Nephron (organoid): ENCODE results near the gene KIT.
"Not testable (repeated sequence)": the region's sequence is repeated elsewhere in the genome, so short reads cannot be mapped to it uniquely, and the experiment has no call there.

Experiments used
- H3K27ac Mint-ChIP-seq, 3 experiments: 2 replicates each; pipeline ENCODE4 v1.8.0; 2020; ENCODE audit warnings: mixed read lengths in 3 of 3, mild to moderate bottlenecking in 2 of 3, moderate library complexity in 1 of 3
- H3K27me3 Mint-ChIP-seq: 2 replicates; pipeline ENCODE4 v1.8.0; 2021; ENCODE audit warnings: low read depth, mild to moderate bottlenecking, moderate library complexity, mixed read lengths
- H3K36me3 Mint-ChIP-seq: 2 replicates; pipeline ENCODE4 v1.8.0; 2020; ENCODE audit warnings: low read depth, mixed read lengths
- H3K4me1 Mint-ChIP-seq: 2 replicates; pipeline ENCODE4 v1.8.0; 2020; ENCODE audit warnings: mixed read lengths
- H3K4me3 Mint-ChIP-seq, 3 experiments: 2 replicates each; pipeline ENCODE4 v1.8.0; 2020; ENCODE audit warnings: mild to moderate bottlenecking in 3 of 3, mixed read lengths in 3 of 3, moderate library complexity in 2 of 3
- H3K9me3 Mint-ChIP-seq: 2 replicates; pipeline ENCODE4 v1.8.0; 2020; ENCODE audit warnings: mixed read lengths
- TF ChIP-seq, protein P1 (sequence below), 3 experiments: fragments of 200-600 bp; sonication (generic); IDR thresholded peaks; one replicate each; pipeline ENCODE4 v1.5.0; 2021; ENCODE audit warnings: antibody characterized with exemption in 3 of 3; ENCODE audit not compliant: unreplicated experiment in 3 of 3

The KIT gene

DNA sequence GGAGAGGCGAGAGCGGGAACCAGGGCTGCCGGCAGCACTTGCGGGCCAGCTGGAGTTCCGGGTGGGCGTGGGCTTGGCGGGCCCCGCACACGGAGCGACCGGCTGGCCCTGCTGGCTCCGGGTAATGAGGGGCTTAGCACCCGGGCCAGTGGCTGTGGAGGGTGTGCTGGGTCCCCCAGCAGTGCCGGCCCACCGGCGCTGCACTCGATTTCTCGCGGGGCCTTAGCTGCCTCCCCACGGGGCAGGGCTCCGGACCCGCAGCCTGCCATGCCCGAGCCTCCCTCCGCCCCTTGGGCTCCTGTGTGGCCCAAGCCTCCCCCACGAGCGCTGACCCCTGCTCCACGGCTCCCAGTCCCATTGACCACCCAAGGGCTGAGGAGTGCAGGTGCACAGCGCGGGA is 25.2 kb upstream of the KIT start:
- TF ChIP-seq, protein P1, sequence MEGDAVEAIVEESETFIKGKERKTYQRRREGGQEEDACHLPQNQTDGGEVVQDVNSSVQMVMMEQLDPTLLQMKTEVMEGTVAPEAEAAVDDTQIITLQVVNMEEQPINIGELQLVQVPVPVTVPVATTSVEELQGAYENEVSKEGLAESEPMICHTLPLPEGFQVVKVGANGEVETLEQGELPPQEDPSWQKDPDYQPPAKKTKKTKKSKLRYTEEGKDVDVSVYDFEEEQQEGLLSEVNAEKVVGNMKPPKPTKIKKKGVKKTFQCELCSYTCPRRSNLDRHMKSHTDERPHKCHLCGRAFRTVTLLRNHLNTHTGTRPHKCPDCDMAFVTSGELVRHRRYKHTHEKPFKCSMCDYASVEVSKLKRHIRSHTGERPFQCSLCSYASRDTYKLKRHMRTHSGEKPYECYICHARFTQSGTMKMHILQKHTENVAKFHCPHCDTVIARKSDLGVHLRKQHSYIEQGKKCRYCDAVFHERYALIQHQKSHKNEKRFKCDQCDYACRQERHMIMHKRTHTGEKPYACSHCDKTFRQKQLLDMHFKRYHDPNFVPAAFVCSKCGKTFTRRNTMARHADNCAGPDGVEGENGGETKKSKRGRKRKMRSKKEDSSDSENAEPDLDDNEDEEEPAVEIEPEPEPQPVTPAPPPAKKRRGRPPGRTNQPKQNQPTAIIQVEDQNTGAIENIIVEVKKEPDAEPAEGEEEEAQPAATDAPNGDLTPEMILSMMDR (IDR thresholded peaks at IDR 0.05; ENCODE audit: unreplicated experiment in 3 of 3), result no peak
- H3K9me3 Mint-ChIP-seq, result no peaks in the 10 kb centered on the region
- peaks cover 7% of the 10 kb centered on the region for H3K27me3 Mint-ChIP-seq
- no peak overlapping the region for H3K4me3 Mint-ChIP-seq
- no peak overlapping the region for H3K27ac Mint-ChIP-seq
- no peaks in the 10 kb centered on the region for H3K36me3 Mint-ChIP-seq
- H3K4me1 Mint-ChIP-seq, result no peaks in the 10 kb centered on the region

DNA sequence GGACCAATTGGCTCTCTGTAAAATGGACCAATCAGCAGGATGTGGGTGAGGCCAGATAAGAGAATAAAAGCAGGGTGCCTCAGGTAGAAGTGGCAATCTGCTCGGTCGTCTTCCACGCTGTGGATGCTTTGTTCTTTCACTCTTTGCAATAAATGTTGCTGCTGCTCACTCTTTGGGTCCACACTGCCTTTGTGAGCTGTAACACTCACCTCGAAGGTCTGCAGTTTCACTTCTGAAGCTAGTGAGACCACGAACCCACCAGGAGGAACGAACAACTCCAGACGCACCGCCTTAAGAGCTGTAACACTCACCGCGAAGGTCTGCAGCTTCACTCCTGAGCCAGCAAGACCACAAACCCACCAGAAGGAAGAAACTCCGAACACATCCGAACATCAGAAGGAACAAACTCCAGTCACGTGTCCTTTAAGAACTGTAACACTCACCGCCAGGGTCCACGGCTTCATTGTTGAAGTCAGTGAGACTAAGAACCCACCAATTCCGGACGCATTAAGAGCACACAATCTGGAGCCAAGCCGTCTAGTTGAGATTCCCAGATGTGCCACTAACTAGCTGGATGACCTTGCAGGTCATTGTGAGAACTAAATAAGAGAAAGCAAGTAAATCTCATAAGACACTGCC is 24.5 kb upstream of the KIT start:
- not testable (repeated sequence) for H3K27me3 Mint-ChIP-seq, H3K9me3 Mint-ChIP-seq, H3K4me1 Mint-ChIP-seq

DNA sequence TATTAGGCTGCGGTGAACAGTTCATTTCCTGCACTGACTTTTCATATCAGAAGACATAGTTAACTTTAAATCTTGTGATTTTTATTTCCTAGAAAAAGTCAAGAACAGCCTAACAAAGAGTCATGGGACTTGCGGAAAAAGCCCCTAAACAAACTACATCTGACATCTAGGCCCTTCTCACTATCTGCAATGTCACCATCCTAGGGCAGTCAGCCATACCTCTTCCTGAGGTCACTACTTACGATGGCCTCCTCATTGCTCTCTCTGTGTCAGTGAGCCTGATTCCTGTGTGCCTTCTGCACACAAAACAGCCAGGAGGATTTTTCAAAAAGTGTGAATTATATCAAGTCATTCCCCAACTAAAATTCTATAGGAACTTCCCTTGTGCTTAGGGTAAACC is 22.4 kb upstream of the KIT start:
- TF ChIP-seq, protein P1 (IDR thresholded peaks at IDR 0.05; ENCODE audit: unreplicated experiment in 3 of 3), result no peak
- Mint-ChIP-seq H3K4me1 (no peaks in the 10 kb centered on the region), H3K9me3 (no peaks in the 10 kb centered on the region), H3K4me3 (no peak overlapping the region), H3K36me3 (no peaks in the 10 kb centered on the region), H3K27ac (no peak overlapping the region), H3K27me3 (no peaks in the 10 kb centered on the region)

More for the DNA sequence above, 24.5 kb upstream of the KIT start:
- H3K27ac Mint-ChIP-seq, H3K36me3 Mint-ChIP-seq, H3K4me3 Mint-ChIP-seq: not testable (repeated sequence)

DNA sequence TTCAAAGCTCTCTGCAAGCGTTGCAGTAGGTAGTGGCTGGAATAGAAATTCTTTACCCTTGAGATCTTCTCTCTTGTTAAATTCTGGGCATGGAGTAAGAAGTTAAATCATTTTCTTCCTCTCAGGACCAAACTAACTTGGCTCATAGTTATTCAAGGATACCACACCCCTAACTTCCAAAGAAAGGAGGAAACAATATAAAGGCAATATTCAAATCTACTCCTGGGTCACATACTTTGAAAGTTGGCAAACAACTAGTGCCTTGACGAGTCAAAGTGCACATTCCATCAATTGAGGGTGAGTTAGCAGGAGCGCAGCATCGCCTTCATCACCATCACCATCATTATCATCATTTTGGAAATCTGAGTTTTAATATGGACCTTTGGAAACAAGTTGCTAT is 20.4 kb upstream of the KIT start:
- Mint-ChIP-seq H3K27me3 (no peaks in the 10 kb centered on the region), H3K4me3 (no peak overlapping the region), H3K9me3 (no peaks in the 10 kb centered on the region), H3K4me1 (no peaks in the 10 kb centered on the region), H3K27ac (no peak overlapping the region), H3K36me3 (no peaks in the 10 kb centered on the region)
- TF ChIP-seq, protein P1 (IDR thresholded peaks at IDR 0.05; ENCODE audit: unreplicated experiment in 3 of 3), result no peak

DNA sequence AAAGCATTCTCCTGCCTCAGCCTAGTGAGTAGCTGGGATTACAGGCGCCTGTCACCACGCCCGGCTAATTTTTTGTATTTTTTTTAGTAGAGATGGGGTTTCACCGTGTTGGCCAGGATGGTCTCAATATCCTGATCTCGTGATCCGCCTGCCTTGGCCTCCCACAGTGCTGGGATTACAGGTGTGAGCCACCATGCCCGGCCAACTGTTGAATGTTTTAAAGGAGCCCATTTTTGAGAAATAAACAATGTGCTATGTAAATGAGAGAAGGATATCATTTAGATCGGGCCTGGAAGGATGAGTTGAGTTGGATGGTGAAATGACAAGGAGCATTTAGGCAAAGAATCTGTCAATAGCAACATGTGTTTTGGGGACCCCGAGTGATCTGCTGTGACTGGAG is 16.7 kb upstream of the KIT start:
- not testable (repeated sequence) for H3K27ac Mint-ChIP-seq, H3K36me3 Mint-ChIP-seq, H3K4me3 Mint-ChIP-seq, H3K9me3 Mint-ChIP-seq, H3K27me3 Mint-ChIP-seq, H3K4me1 Mint-ChIP-seq

DNA sequence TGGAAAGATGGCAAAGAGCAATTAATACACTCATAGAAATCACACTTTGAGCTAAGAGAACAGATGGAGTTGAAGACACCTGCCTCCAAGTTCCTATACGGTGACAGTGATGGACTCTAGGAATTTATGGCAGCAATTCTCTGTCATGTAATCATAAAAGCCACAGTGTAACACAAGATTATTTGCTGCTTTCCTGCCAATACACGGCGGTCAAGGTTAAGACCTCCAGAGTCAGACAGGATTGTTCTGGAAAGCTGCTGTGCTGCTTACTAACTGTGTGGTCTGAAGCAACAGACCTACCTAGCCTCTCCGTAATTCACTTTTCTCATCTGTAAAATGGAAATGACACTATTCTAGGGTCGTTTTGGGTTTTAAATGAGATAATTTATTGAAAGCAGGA is 14.6 kb upstream of the KIT start:
- Mint-ChIP-seq H3K36me3 (no peaks in the 10 kb centered on the region), H3K27ac (no peak overlapping the region), H3K9me3 (no peaks in the 10 kb centered on the region), H3K4me3 (no peak overlapping the region), H3K4me1 (peaks cover 6% of the 10 kb centered on the region), H3K27me3 (no peaks in the 10 kb centered on the region)
- TF ChIP-seq, protein P1 (IDR thresholded peaks at IDR 0.05; ENCODE audit: unreplicated experiment in 3 of 3), result no peak

DNA sequence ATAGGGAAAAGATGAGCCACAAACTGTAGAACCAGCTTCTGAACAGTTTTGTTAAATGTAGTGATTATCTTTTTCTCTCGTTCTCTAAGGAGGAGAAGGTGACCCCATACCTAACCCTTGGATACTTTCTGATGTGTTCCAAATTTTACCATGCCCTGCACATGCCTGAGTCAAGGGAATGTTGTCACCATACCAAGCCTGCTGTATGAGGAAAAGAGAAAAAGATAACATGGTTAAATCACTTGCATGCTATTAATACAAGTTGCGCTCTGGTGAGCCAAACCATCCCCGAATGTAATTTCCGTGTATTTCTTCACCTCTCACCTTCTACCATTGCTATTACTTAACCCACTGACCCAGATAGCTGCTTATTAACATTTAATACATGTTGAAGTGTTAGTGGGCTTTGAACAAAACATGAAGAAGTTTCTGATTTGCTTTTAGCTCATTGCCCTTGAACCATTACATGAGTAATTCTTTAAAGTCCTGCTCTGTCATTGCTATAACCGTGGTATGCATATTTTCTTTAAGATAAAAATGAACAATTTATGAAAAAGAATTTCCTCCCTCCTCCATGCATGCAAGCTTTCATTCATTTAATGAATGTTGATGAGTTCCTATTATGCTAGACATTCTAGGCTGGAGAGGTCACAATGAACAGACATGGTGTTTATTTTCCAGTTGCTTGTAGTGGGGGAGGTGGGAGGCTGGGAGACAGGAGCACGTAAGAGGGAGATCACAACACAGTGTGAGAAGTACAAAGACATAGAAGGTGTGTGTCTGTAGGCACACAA is 13.6 kb upstream of the KIT start:
- Mint-ChIP-seq H3K4me3 (no peak overlapping the region), H3K4me1 (peaks cover 6% of the 10 kb centered on the region), H3K27ac (no peak overlapping the region), H3K36me3 (no peaks in the 10 kb centered on the region), H3K9me3 (no peaks in the 10 kb centered on the region), H3K27me3 (peaks cover 3% of the 10 kb centered on the region)
- TF ChIP-seq, protein P1 (IDR thresholded peaks at IDR 0.05; ENCODE audit: unreplicated experiment in 3 of 3), result no peak
